ENCODE results near the gene SPOCK3.
A peak's percentile ranks its signal among the peaks of the same experiment; 100 is the strongest.

SPOCK3 gene

GRCh38 chr4:167238226-167238625 lies 3.9 kb upstream of the SPOCK3 start:
- H3K4me3 ChIP-seq (replicated peaks; ENCODE audit: low read depth, low read length): no peak overlapping the region
- TF ChIP-seq CTCF (IDR thresholded peaks at IDR 0.05; ENCODE audit: low read length, missing control alignments): no peak
- no peak for DNase-seq (ENCODE audit: low read depth)

- peak; percentile 0 for TF ChIP-seq CTCF (IDR thresholded peaks at IDR 0.05; ENCODE audit: low read length, missing control alignments)
- peak; percentile 11 for DNase-seq (ENCODE audit: low read depth)
- H3K4me3 ChIP-seq (replicated peaks; ENCODE audit: low read depth, low read length): peak overlapping the region; percentile 70
Measured at GRCh38 chr4:167233685-167234315, 494 bp downstream of the SPOCK3 start.

- DNase-seq (ENCODE audit: low read depth): no peak
- H3K4me3 ChIP-seq (replicated peaks; ENCODE audit: low read depth, low read length): peak overlapping the region; percentile 70
Measured at GRCh38 chr4:167232805-167233684, 1.2 kb downstream of the SPOCK3 start.

GRCh38 chr4:167230744-167231143 lies 3.5 kb downstream of the SPOCK3 start:
- no peak for TF ChIP-seq CTCF (IDR thresholded peaks at IDR 0.05; ENCODE audit: low read length, missing control alignments)
- H3K4me3 ChIP-seq (replicated peaks; ENCODE audit: low read depth, low read length): no peak overlapping the region
- DNase-seq (ENCODE audit: low read depth): no peak

More at GRCh38 chr4:167232805-167233684, 1.2 kb downstream of the SPOCK3 start:
- TF ChIP-seq CTCF (IDR thresholded peaks at IDR 0.05; ENCODE audit: low read length, missing control alignments): no peak

- no peak overlapping the region for H3K4me3 ChIP-seq (replicated peaks; ENCODE audit: low read depth, low read length)
- DNase-seq (ENCODE audit: low read depth): no peak
- TF ChIP-seq CTCF (IDR thresholded peaks at IDR 0.05; ENCODE audit: low read length, missing control alignments): no peak
Measured at GRCh38 chr4:167222099-167222498, 12.2 kb downstream of the SPOCK3 start.

DNA sequence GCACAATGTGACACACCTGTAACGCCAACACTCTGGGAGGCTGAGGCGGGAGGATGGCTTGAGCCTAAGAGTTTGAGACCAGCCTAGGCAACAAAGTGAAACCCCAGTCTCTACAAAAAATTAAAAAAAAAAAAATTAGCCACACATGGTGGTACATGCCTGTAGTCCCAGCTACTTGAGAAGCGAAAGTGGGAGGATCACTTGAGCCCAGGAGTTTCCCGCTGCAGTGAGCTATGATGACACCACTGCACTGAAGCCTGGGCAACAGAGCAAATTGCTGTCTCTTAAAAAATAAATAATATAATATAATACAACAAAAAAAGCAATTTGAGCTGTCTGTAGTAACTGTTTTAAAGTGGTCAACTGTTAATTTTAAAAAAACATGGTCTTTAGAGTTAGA lies 13.2 kb downstream of the SPOCK3 start:
- H3K4me3 ChIP-seq (replicated peaks; ENCODE audit: low read depth, low read length): no peak overlapping the region
- no peak for TF ChIP-seq CTCF (IDR thresholded peaks at IDR 0.05; ENCODE audit: low read length, missing control alignments)
- no peak for DNase-seq (ENCODE audit: low read depth)
